Measurements from ENCODE around the gene ACOX3.

The ACOX3 gene

DNA sequence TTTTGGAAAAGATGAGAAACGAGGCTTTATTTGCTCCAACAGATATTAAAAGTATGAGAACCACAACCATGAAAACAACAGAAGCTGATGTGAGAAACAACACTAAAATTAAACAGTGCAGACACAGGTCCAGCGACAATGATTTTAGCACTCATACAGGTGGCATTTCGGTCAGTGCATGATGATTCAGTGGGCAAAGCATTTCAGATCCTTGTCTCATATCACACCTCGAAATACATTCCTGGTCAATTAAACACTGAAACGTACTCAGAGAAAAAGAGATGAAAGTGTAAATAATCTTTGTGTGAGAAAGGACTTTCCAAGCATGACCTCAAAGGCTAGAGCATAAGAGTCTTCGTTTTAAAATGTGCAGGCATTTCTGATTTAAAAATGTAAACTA is 85.2 kb downstream of the ACOX3 start:
- no peak overlapping the region for H3K27ac ChIP-seq

GRCh38 chr4:8353912-8354453 is 86.5 kb downstream of the ACOX3 start:
- TF ChIP-seq, protein P1, sequence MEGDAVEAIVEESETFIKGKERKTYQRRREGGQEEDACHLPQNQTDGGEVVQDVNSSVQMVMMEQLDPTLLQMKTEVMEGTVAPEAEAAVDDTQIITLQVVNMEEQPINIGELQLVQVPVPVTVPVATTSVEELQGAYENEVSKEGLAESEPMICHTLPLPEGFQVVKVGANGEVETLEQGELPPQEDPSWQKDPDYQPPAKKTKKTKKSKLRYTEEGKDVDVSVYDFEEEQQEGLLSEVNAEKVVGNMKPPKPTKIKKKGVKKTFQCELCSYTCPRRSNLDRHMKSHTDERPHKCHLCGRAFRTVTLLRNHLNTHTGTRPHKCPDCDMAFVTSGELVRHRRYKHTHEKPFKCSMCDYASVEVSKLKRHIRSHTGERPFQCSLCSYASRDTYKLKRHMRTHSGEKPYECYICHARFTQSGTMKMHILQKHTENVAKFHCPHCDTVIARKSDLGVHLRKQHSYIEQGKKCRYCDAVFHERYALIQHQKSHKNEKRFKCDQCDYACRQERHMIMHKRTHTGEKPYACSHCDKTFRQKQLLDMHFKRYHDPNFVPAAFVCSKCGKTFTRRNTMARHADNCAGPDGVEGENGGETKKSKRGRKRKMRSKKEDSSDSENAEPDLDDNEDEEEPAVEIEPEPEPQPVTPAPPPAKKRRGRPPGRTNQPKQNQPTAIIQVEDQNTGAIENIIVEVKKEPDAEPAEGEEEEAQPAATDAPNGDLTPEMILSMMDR (conservative IDR thresholded peaks at IDR 0.05), result no peak
- TF ChIP-seq ZFX (IDR thresholded peaks at IDR 0.05), result no peak
- peak overlapping the region; percentile 82 for H3K27ac ChIP-seq

More for the DNA sequence above, 85.2 kb downstream of the ACOX3 start:
- no peak for TF ChIP-seq ZFX (IDR thresholded peaks at IDR 0.05)
- TF ChIP-seq, protein P1 (conservative IDR thresholded peaks at IDR 0.05), result no peak

DNA sequence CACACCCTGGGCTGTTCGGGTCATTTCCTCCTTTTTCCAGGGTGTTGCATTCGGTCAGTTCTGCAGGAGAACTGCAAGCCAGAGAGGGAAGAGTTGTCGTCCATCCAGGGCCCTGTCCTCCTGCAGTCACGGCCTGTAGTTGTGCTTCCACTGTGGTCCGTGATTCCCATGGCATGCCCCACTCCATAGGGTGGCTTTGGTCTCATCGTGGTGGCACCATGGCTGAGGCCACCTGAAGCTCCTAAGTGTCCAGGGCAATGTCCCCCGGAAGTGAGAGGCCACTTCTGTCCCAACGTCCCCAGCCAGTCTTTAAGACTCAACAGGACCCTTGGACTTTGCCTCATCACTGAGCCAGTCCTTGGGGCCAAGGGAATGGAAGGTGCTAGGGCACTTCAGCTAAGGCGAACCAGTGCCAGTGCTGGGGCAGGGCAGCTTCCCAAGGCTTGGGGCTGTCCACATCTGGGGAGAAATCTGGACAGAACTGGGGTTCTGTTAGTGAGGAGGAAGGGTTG is 87.3 kb downstream of the ACOX3 start:
- H3K27ac ChIP-seq, result peak overlapping the region; percentile 82
- TF ChIP-seq, protein P1 (conservative IDR thresholded peaks at IDR 0.05), result no peak
- no peak for TF ChIP-seq ZFX (IDR thresholded peaks at IDR 0.05)

- no peak for TF ChIP-seq ZFX (IDR thresholded peaks at IDR 0.05)
- TF ChIP-seq, protein P1 (conservative IDR thresholded peaks at IDR 0.05), result no peak
- peak overlapping the region; percentile 82 for H3K27ac ChIP-seq
Measured at GRCh38 chr4:8352368-8353157, 88.0 kb downstream of the ACOX3 start.

GRCh38 chr4:8351931-8352367 is 88.6 kb downstream of the ACOX3 start:
- TF ChIP-seq, protein P1 (conservative IDR thresholded peaks at IDR 0.05), result no peak
- no peak for TF ChIP-seq ZFX (IDR thresholded peaks at IDR 0.05)
- peak overlapping the region; percentile 82 for H3K27ac ChIP-seq

DNA sequence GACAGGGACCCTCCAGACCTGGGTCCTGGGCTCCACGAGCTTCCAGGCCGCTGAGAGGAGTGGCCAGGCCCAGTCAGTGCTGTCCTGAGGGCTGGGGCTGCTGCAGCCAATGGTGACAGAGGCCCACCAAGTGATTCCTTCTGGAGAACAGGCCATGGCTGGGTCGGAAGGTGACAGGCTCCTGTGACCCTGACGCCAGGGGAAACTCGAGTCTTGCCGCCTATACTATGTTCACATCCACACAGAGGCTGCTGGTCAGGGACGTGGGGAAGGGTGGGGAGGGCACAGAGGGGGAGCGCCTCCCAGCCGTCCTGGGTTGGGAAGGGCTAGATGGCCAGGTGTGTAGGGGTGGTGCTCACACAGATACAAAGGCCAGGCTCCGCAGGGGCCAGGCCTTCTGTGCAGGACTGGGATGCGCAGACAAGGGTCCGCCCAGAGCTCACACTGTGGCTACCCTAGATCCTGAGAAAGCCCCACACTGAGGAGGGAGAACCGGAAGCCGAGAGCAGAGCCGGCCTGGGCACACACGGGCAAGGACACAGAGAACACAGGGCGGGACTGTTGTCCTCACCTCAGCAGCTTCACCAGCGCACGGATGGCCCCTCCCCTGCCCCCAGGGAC is 89.6 kb downstream of the ACOX3 start:
- peak overlapping the region; percentile 82 for H3K27ac ChIP-seq
- TF ChIP-seq ZFX (IDR thresholded peaks at IDR 0.05), result no peak
- TF ChIP-seq, protein P1 (conservative IDR thresholded peaks at IDR 0.05), result no peak

- TF ChIP-seq ZFX (IDR thresholded peaks at IDR 0.05), result no peak
- TF ChIP-seq, protein P1 (conservative IDR thresholded peaks at IDR 0.05), result no peak
- peak overlapping the region; percentile 82 for H3K27ac ChIP-seq
Measured at GRCh38 chr4:8350352-8350751, 90.2 kb downstream of the ACOX3 start.
